Calu3 (cell line): ENCODE measurements around the gene GSG1. TPM values are rescaled to one million over a fixed set of nuclear protein-coding genes. Genes with fewer than 3 reads are reported as not detected.

ENCODE experiments used
- BruUV-seq: library from RNA; stranded (reverse); fragments of 400-500 nt; replicated peaks from 2 replicates; lab custom pipeline; 2021; lab: Mats Ljungman, UMichigan
- CTCF ChIA-PET: fragments of 300-600 bp; sonication (Branson Sonifier 250); formaldehyde crosslinking; loops from one replicate; lab custom pipeline; 2022; ENCODE audit warnings: antibody characterized with exemption; lab: Charles Lee
- DNase-seq: peaks from one replicate; pipeline ENCODE4 v3.0.0; 2022
- H3K27ac Mint-ChIP-seq: one replicate; pipeline ENCODE4 v1.8.0; 2022; ENCODE audit warnings: mixed read lengths; ENCODE audit not compliant: unreplicated experiment
- H3K27me3 Mint-ChIP-seq: one replicate; pipeline ENCODE4 v1.8.0; 2022; ENCODE audit warnings: mixed read lengths; ENCODE audit not compliant: unreplicated experiment
- H3K36me3 Mint-ChIP-seq: one replicate; pipeline ENCODE4 v1.8.0; 2022; ENCODE audit warnings: mild to moderate bottlenecking, moderate library complexity, mixed read lengths; ENCODE audit not compliant: insufficient read depth, unreplicated experiment
- H3K4me1 Mint-ChIP-seq: one replicate; pipeline ENCODE4 v1.8.0; 2022; ENCODE audit warnings: mild to moderate bottlenecking, low read depth, mixed read lengths; ENCODE audit not compliant: unreplicated experiment
- H3K4me3 Mint-ChIP-seq: one replicate; pipeline ENCODE4 v1.8.0; 2022; ENCODE audit warnings: mild to moderate bottlenecking, low read depth, moderate library complexity, mixed read lengths; ENCODE audit not compliant: unreplicated experiment
- H3K9me3 Mint-ChIP-seq: one replicate; pipeline ENCODE4 v1.8.0; 2022; ENCODE audit warnings: low read depth, mixed read lengths; ENCODE audit not compliant: unreplicated experiment
- CTCF ChIP-seq: fragments of 200-600 bp; IDR thresholded peaks from one replicate; pipeline ENCODE4 v1.8.0; 2022; ENCODE audit warnings: antibody characterized with exemption; ENCODE audit not compliant: unreplicated experiment
- intact Hi-C: fragments of 100-400 bp; cut with micrococcal nuclease; formaldehyde crosslinking; loops from one replicate; pipeline ENCODE4 v1.10.0; 2022; ENCODE audit not compliant: unreplicated experiment
- total RNA-seq: library from RNA; stranded (reverse); gene quantifications from 2 replicates; pipeline ENCODE4 v1.2.3, GENCODE V29; 2022

The GSG1 gene
- total RNA-seq, 1 experiment from 2014 or later = not detected

- intact Hi-C loops = no loop called here
- no TSS peak for BruUV-seq
- Mint-ChIP-seq H3K27ac (no peak overlapping the region), H3K27me3 (no peaks in the 10 kb centered on the region), H3K9me3 (no peaks in the 10 kb centered on the region), H3K4me1 (peaks cover 20% of the 10 kb centered on the region), H3K4me3 (no peak overlapping the region), H3K36me3 (no peaks in the 10 kb centered on the region)
- TF ChIP-seq CTCF = no peak
- DNase-seq = no peak
- CTCF ChIA-PET = no interaction called here
Measured at GRCh38 chr12:13144266-13144828, 40.9 kb upstream of the GSG1 start.

- CTCF ChIA-PET = no interaction called here
- Mint-ChIP-seq H3K4me1 (peaks cover 23% of the 10 kb centered on the region), H3K36me3 (no peaks in the 10 kb centered on the region), H3K4me3 (no peak overlapping the region), H3K27me3 (no peaks in the 10 kb centered on the region), H3K27ac (no peak overlapping the region), H3K9me3 (peaks cover 8% of the 10 kb centered on the region)
- intact Hi-C loops = no loop called here
- no peak for DNase-seq
- BruUV-seq = no TSS peak
- no peak for TF ChIP-seq CTCF
Measured at GRCh38 chr12:13142747-13143146, 39.3 kb upstream of the GSG1 start.

GRCh38 chr12:13141686-13142085, 38.2 kb upstream of the GSG1 start:
- Mint-ChIP-seq H3K4me3 (no peak overlapping the region), H3K9me3 (peaks cover 8% of the 10 kb centered on the region), H3K36me3 (no peaks in the 10 kb centered on the region), H3K4me1 (peaks cover 22% of the 10 kb centered on the region), H3K27ac (no peak overlapping the region), H3K27me3 (no peaks in the 10 kb centered on the region)
- CTCF ChIA-PET = no interaction called here
- no TSS peak for BruUV-seq
- DNase-seq = no peak
- TF ChIP-seq CTCF = no peak
- intact Hi-C loops = no loop called here

GRCh38 chr12:13135371-13136178, 32.1 kb upstream of the GSG1 start:
- Mint-ChIP-seq H3K36me3 (peaks cover 8% of the 10 kb centered on the region), H3K9me3 (peaks cover 8% of the 10 kb centered on the region), H3K4me3 (peak overlapping the region; percentile 65), H3K27ac (peak overlapping the region; percentile 78), H3K4me1 (peaks cover 66% of the 10 kb centered on the region), H3K27me3 (no peaks in the 10 kb centered on the region)
- DNase-seq = peak; percentile 91
- CTCF ChIA-PET = interaction anchor here (1.1 to 1.5 kb wide), 6 partner anchors 11 to 76 kb away, joined by 3 to 6 read pairs (median 6); partner anchors contain the start of gene EMP1
- no TSS peak for BruUV-seq
- TF ChIP-seq CTCF = peak; percentile 49
- intact Hi-C loops = loop anchor here (1.0 to 2.0 kb wide), 2 partner anchors 37 to 61 kb away; partner anchors contain the start of gene EMP1
